GM21786 (cell line): ENCODE results near the gene FGF1.

Experiments used
- ATAC-seq: cut with Tn5 transposase; IDR thresholded peaks from one replicate; pipeline ENCODE4 v1.9.1; 2021; ENCODE audit not compliant: unreplicated experiment

FGF1 gene

GRCh38 chr5:142587354-142587965, 98.4 kb downstream of the FGF1 start:
- ATAC-seq = no peak

- ATAC-seq = no peak
Observed at GRCh38 chr5:142586552-142586951, 99.3 kb downstream of the FGF1 start.

- ATAC-seq = no peak
Observed at GRCh38 chr5:142585451-142585850, 100.4 kb downstream of the FGF1 start.

- no peak for ATAC-seq
Observed at GRCh38 chr5:142584891-142585290, 101.0 kb downstream of the FGF1 start.

DNA sequence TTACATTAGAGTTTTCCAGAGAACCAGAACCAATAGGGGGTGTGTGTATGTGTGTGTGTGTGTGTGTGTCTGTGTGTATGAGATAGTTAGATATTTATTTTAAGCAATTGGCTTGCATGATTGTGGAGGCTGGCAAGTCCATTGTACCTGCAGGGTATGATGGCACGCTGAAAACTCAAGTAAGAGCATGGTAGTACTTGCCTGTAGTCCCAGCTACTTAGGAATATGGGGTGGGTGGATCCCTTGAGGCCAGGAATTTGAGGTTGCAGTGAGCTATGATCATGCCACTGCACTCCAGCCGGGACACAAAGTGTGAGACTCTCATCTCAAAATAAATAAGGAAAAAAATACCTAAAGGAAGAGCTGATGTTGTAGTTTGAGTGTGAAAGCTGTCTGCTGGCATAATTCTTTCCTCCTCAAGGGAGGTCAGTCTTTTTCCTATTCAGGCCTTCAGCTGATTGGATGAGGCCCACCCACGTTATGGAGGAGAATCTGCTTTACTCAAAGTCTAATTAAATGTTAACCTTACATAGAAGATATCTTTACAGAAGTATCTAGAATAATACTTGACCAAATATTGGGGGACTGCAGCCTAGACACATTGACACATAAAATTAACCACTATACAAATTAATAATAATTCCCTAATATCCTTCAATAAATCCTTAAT, 107.6 kb downstream of the FGF1 start:
- no peak for ATAC-seq

- no peak for ATAC-seq
Observed at GRCh38 chr5:142576804-142577203, 109.1 kb downstream of the FGF1 start.

GRCh38 chr5:142576303-142576702, 109.6 kb downstream of the FGF1 start:
- ATAC-seq = no peak

DNA sequence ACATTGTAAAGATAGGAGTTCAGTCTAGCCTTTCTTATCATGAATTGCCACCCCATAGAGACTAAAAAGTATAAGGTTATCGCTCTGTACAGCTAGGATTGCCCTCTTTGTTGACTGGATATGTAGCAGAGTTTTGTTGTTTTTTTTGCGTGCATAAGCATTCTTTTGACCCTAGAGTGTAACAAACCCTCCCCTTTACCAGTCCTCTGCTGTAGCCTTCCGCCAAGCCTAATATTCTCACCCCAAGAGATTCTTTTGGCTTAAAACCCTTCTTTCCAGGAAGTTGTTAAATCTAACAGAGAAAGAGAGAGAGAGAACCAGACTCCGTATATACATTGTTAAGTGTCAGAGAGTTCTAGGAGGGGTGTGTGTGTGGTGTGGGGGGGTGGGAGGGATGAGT, 113.9 kb downstream of the FGF1 start:
- ATAC-seq = no peak

GRCh38 chr5:142571371-142571770, 114.5 kb downstream of the FGF1 start:
- no peak for ATAC-seq

DNA sequence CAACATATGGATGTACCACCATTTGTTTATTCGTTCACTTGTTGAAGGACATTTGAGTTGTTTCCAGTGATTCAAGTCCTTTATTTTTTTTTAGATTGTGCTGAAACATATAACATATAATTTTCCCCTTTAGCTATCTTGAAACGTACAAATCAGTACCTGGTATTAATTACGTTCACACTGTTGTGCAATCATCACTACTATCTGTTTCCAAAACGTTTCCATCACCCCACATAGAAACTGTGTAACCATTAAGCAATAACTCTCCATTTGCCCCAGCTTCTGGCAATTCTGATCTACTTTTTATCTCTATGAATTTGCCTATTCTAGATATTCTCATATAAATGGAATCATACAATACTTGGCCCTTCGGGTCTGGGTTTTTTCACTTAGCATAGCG, 116.0 kb downstream of the FGF1 start:
- no peak for ATAC-seq

- no peak for ATAC-seq
Observed at GRCh38 chr5:142568996-142569335, 116.9 kb downstream of the FGF1 start.

DNA sequence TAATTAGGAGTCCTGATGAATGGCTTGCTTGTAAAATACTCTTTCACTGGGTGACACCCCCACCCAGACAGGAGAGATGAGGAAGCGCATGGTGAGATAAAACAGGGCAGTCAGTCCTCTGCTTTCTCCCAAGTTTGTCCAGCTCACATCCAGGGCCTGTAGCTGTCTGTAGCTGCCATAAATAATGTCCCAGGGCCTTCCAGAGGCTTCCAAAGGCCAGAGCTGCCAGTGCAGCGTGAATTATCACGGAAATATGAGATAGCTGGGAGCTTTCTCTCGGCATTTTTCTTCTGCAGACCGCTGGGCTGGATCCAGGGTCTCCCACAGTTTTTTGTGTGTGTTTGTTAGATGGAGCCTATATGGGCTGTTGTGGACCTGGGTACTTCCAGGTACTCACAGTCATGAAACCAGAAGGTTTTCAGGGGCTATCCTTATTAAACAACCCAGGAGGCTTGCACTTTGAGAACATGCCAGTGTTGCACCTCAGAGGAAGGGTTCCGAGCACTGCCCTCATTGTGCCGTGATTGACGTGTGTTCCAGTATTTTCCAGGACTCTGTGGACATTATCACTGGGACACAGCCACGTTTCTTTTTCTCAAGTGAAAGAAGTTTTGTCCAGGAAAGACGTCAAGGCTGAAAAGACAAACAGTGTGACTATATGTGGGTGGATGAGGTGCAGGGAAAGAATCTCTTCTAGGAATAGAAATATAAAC, 117.5 kb downstream of the FGF1 start:
- no peak for ATAC-seq

- ATAC-seq = no peak
Observed at GRCh38 chr5:142561486-142562097, 124.3 kb downstream of the FGF1 start.

GRCh38 chr5:142561029-142561428, 124.9 kb downstream of the FGF1 start:
- ATAC-seq = no peak

- ATAC-seq = no peak
Observed at GRCh38 chr5:142552107-142552506, 133.8 kb downstream of the FGF1 start.

DNA sequence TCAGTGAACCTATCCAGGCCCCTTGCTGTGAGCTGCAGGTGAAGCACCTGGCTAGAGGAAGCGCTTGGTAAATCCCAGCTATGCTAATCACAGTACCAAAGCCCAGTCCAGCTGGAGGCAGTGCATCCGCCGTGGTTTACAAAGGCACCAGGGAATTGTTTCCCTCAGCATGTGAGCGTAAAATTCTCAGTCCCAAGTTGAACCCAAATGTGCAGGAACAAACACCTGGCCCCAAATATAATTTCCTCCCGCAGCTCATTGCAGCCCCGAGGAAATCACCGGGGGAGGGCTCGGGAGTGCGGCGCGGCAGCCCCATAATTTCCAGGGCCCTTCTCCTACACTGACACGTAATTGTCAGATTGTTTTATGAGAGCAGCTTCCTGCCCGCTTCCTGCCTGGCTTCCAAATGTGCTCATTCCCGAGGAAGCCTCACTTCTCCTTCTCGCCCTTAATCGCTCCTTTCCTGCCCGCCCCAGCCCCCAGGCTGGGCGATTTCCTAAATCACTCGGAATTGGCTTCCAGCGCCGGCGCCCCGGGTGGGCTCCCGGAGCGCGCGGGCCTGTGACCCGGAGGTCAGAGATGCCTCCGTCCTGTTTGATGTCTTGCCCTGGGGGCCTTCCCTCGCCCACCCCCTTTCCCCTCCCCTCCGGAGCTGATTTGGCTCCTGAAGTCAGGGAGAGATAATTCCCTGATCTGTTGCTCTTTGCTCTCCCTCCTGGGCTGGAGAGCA, 134.4 kb downstream of the FGF1 start:
- no peak for ATAC-seq

- no peak for ATAC-seq
Observed at GRCh38 chr5:142550471-142550870, 135.4 kb downstream of the FGF1 start.

DNA sequence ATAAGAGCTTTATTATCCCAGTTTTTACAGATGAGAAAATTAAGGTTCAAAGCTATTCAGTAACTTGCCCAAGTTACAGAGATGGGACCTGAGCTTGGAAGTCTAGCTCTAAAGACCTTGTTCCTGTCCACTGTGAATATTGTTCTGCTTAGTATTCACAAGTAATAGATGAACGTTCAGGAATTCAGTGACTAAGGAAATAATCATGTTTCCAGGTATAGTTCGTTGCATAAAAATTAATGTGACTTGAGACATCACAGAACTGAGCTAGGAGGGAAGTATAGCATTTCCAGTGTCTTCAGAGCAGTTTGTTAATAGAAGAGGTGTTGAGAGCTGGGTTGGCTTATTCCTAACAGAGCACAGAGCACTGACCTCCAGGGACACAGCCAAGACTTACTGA, 136.1 kb downstream of the FGF1 start:
- ATAC-seq = no peak

DNA sequence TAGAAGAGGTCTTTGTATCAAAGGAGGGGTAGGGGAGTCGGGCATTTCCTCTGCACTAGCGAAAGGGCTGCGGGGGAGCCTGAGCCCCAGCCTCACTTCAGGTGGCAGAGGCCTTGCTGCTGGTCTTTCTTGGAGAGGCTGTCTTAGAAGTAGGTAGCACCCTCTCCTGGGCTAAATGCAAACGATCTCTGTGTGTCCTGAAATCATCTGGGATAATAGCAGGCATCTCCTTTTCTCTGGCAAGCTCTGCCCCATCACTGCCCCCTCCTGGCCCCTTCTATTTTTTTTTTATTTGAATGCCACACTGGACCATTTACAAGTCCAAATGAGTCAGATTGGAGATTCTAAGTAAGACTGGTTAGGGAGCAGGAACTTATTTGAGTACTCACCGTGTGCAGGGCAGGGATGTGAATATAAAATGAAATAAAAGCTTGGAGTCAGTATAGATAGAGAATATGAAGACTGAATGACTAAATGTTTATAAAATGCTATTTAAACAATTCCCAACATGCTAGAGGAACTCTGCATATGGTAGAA, 137.1 kb downstream of the FGF1 start:
- no peak for ATAC-seq

DNA sequence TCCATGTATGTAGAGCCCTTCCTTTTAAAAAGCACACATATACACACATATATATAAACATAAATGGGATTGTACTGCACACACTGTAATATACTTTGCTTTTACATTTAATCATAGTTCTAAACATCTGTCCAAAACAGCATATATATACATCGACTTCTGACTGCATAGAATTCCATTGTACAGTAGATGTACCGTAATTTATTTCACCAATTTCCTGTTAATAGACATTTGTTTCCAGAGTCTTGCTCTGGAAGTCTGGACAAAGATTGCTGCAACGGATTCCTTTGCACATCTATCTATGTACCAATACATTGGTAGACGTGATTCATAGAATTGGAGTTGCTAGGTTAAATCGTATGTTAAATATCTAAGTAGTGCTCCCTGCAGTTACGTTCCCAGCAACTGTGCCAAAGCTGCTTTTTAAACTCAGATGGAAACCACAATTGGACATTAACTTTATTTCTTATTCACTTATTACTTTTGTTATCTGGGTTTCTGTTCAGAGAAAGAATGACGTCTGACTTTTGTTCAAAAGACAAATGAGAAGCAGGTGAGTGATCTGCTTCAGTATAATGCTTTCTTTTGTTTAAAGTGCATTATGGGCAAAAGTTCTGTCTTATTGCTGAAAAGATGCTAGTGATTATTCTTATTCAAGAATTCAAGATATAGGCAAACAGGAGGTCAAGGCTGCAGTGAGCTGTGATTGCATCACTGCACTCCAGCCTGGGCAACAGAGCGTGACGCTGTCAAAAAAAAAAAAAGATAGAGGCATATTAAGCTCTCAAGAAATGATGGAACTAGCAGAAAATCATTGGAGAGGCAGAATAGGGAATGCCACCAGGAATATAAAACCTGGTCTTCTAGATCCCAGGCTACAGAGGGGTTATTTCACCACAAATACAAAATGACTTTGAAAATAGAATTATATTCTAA, 138.2 kb downstream of the FGF1 start:
- ATAC-seq = no peak
